ENCODE measurements around the gene LRRIQ3. TPM values are rescaled to one million over a fixed set of nuclear protein-coding genes. Genes with fewer than 3 reads are reported as not detected.

Gene LRRIQ3
- total and polyA plus RNA-seq, 9 of the 15 experiments (the other 6 are each of a cell fraction or from before 2014, with no cell fraction given) = 0.27 to 2.8 (median 1.7) TPM

GRCh38 chr1:74010206-74010605 lies 187.8 kb downstream of the LRRIQ3 start (continued):
- TF ChIP-seq FOS (IDR thresholded peaks at IDR 0.05; ENCODE audit: extremely low read depth, insufficient read length) (no peak), CGGBP1 (CRISPR knock-in tag; IDR thresholded peaks at IDR 0.05) (no peak), TAF1 (IDR thresholded peaks at IDR 0.05; ENCODE audit: control insufficient read depth, extremely low read depth, insufficient read depth, low read length, severe bottlenecking) (no peak), ZNF444 (CRISPR knock-in tag; IDR thresholded peaks at IDR 0.05) (no peak)

- Histone ChIP-seq H3K9me1 (ENCODE audit: control insufficient read depth, insufficient read depth, low read length) (no peaks in the 10 kb centered on the region), H3K79me2 (ENCODE audit: control insufficient read depth, insufficient read depth, low read length) (no peaks in the 10 kb centered on the region), H3K9ac (ENCODE audit: insufficient read depth in 1 of 2, low read depth in 2 of 2, low read length in 2 of 2) (no peak overlapping the region), H3K36me3 (ENCODE audit: control insufficient read depth, insufficient read depth, low read length) (no peaks in the 10 kb centered on the region), H3K4me3 (no peak overlapping the region), H3K27me3 (ENCODE audit: control insufficient read depth in 2 of 2, insufficient read depth in 2 of 2, low read length in 2 of 2) (no peaks in the 10 kb centered on the region), H3K9me3 (replicated peaks; ENCODE audit: control insufficient read depth, insufficient read depth, low read depth, low read length) (no peaks in the 10 kb centered on the region), H3K4me1 (replicated peaks in 1 of 2; ENCODE audit: control insufficient read depth in 2 of 2, insufficient read depth in 2 of 2, low read length in 2 of 2) (no peaks in the 10 kb centered on the region), H3K27ac (ENCODE audit: extremely low read depth, low read depth, low read length) (no peak overlapping the region), H3K4me2 (ENCODE audit: insufficient read depth, low read length) (no peak overlapping the region), H4K20me1 (replicated peaks; ENCODE audit: control insufficient read depth, insufficient read depth, low read length) (no peaks in the 10 kb centered on the region), H2AFZ (ENCODE audit: low read depth, low read length) (no peak overlapping the region)
- WGBS (ENCODE audit: insufficient coverage, low coverage, missing lambda C conversion rate) = 2% methylated on average over 4 of the region's 4 CpGs
- intact Hi-C loops (cut with micrococcal nuclease) (no loop called here), in situ Hi-C loops (cut with MboI) (no loop called here)
- no peak for DNase-seq (ENCODE audit: extremely low read depth in 1 of 4, low spot score in 3 of 4)
- BruUV-seq (replicated peaks) = no TSS peak
- CTCF ChIA-PET (ENCODE audit: low intra/inter-chr PET ratio) = no interaction called here
- POLR2A ChIA-PET = no interaction called here
- TF ChIP-seq ZNF644 (tag; IDR thresholded peaks at IDR 0.05; ENCODE audit: low read depth) (no peak), U2AF1 (optimal IDR thresholded peaks at IDR 0.05; ENCODE audit: low read depth, low read length) (no peak), GATAD2A (IDR thresholded peaks at IDR 0.05) (no peak), SMAD2 (IDR thresholded peaks at IDR 0.05; ENCODE audit: low read depth, low read length) (no peak), FOXK2 (conservative IDR thresholded peaks at IDR 0.05 in 1 of 2, IDR thresholded peaks at IDR 0.05 in 1 of 2; ENCODE audit: low read depth in 2 of 2) (no peak), ZNF232 (CRISPR knock-in tag; IDR thresholded peaks at IDR 0.05) (no peak), ZNF212 (CRISPR knock-in tag; IDR thresholded peaks at IDR 0.05) (no peak), SAFB2 (IDR thresholded peaks at IDR 0.05; ENCODE audit: borderline replicate concordance, low read depth, low read length, severe bottlenecking) (no peak), POU5F1 (IDR thresholded peaks at IDR 0.05; ENCODE audit: borderline replicate concordance, low read depth, low read length, partially characterized antibody) (no peak), PHB (CRISPR knock-in tag; IDR thresholded peaks at IDR 0.05) (no peak)
- no peak for FAIRE-seq
- ATAC-seq = no peak
These were observed 192.4 kb downstream of the LRRIQ3 start for GRCh38 chr1:74005533-74005932.
